Medulla oblongata (tissue), 1 donor: ENCODE results near the gene SCN3A.

ENCODE experiments used
- DNase-seq: peaks from one replicate; pipeline ENCODE4 v3.0.0-alpha.2; 2015; ENCODE audit errors: extremely low spot score

The SCN3A gene

DNA sequence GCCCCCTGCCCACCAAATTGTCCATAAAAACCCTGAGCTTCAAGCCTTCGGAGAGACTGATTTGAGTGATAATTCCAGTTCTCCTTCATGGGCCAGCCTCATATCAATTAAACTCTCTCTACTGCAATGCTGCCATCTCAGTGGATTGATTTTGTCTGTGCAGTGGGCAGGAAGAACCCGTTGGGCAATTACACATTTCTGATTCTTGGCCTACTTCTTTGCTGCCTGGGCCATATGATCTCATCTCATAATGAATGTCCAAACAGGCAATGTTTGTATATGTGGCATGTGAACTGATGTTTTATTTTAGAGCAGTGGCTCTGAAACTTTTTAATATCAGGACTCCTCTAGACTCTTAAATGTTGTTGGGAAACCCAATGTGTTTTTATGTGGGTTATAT lies 147.3 kb downstream of the SCN3A start:
- no peak for DNase-seq

DNA sequence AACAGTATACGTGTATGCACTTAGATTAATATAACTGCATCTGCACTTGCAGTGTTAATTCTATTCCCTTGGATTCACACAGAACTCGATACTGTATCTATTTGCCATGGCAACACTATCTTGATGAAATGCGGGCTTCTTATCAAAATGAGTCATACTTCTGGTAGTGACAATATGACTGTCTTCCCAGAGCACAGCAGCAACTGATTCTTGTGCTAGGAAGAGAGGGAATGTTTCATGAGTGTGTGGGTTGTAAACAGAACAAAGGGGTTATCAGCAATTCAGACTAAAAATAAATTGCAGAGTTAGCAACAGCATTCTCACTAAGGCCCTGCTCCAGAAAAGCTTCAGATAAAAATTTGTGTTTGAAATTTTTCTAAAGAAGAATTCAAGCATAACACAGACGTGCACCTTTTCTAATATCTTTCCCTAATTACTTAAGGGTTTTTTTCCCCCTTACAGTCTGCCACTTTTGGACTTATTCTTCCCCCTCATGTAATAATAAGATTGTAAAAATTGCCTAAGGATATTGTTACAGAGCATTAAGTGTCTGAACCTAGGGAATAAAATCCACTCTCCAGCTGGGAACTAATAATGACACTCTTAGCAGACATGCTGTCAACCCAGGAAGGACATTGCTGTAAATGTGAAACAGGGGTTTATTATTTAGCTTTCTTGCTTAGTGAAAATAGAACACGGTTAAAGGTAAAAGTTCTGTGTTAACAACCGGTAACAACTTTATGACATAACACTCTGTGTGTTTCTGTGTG lies 148.6 kb downstream of the SCN3A start:
- DNase-seq: no peak

DNA sequence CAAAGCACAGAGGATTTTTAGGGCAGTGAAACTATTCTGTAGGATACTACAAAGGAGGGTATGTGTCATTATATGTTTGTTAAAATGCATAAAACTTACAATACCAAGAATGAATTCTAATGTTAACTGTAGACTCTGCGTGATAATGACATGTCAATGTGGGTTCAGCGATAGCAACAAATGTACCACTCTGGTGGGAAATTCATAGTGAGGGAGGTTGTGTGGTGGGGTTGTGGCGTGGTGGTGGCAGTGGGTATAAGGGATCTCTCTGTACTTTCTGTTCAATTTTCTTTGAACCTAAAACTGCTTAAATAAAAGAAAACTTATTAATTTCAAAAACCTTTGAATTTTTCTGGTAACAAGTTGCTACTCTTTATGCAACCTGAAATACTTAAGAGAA lies 149.2 kb downstream of the SCN3A start:
- DNase-seq: no peak

DNA sequence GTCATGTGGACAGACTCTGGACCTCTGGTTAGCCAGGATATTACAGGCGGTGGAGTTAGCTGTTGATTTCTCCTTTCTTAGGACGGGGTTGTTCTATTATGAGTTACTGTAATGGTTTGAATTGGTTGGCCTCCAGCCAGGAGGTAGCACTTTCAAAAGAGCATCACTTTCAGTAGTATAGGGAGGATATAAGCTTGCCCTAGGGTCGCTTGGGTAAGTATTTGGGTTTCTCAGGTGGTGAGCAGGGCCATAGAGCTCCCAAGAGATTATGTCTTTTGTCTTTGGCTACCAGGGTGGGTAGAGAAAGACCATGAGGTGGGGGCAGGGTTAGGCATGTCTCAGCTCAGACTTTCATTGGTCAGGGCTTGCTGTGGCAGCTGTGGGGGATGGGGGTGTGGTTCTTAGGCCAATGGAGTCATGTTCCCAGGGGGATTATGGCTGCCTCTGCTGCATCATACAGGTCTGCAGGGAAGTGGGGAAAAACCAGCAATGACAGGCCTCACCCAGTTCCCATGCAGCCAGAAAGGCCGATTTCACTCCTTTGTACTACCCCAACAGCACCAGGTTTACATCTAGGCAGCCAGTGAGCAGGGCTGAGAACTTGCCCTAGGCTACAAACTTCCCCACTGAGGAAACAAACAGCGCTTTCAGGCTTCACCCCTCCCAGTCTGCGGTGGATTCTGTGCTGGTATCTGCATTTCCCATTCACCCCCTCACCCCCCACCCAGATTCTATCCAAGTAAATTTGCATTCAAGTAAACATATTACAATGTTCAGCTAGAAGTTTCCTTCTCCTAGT lies 159.1 kb downstream of the SCN3A start:
- DNase-seq: no peak
